Type B pancreatic cell (in vitro differentiated cells): Measurements from ENCODE around the gene TXK. TPM values are rescaled to one million over a fixed set of nuclear protein-coding genes. Genes with fewer than 3 reads are reported as not detected.
A peak's percentile ranks its signal among the peaks of the same experiment; 100 is the strongest.

ENCODE experiments used
- DNase-seq: peaks from one replicate; pipeline ENCODE4 v3.0.0; 2021; ENCODE audit warnings: mixed read lengths; ENCODE audit not compliant: unreplicated experiment; ENCODE audit errors: extremely low spot score
- H3K27ac Mint-ChIP-seq: 2 replicates; pipeline ENCODE4 v1.8.0; 2021; ENCODE audit warnings: mild to moderate bottlenecking, mixed read lengths
- H3K27me3 Mint-ChIP-seq: 2 replicates; pipeline ENCODE4 v1.8.0; 2021; ENCODE audit warnings: mixed read lengths
- H3K36me3 Mint-ChIP-seq: 2 replicates; pipeline ENCODE4 v1.8.0; 2021; ENCODE audit warnings: mixed read lengths
- H3K4me1 Mint-ChIP-seq: one replicate; pipeline ENCODE4 v1.8.0; 2021; ENCODE audit warnings: mixed read lengths; ENCODE audit not compliant: unreplicated experiment
- H3K4me3 Mint-ChIP-seq: 2 replicates; pipeline ENCODE4 v1.8.0; 2021; ENCODE audit warnings: mild to moderate bottlenecking, mixed read lengths
- H3K9me3 Mint-ChIP-seq: 2 replicates; pipeline ENCODE4 v1.8.0; 2021; ENCODE audit warnings: mixed read lengths
- total RNA-seq: library from RNA; stranded (reverse); gene quantifications from 2 replicates; pipeline ENCODE4 v1.2.1, GENCODE V29; 2021; ENCODE audit warnings: low replicate concordance
- TF ChIP-seq, protein P1 (sequence below): fragments of 200-600 bp; sonication (generic); conservative IDR thresholded peaks from 2 replicates; pipeline ENCODE4 v1.5.0; 2021; ENCODE audit warnings: antibody characterized with exemption, mild to moderate bottlenecking

TXK gene
- total RNA-seq, 1 donor from 2014 or later: 1.3 TPM

DNA sequence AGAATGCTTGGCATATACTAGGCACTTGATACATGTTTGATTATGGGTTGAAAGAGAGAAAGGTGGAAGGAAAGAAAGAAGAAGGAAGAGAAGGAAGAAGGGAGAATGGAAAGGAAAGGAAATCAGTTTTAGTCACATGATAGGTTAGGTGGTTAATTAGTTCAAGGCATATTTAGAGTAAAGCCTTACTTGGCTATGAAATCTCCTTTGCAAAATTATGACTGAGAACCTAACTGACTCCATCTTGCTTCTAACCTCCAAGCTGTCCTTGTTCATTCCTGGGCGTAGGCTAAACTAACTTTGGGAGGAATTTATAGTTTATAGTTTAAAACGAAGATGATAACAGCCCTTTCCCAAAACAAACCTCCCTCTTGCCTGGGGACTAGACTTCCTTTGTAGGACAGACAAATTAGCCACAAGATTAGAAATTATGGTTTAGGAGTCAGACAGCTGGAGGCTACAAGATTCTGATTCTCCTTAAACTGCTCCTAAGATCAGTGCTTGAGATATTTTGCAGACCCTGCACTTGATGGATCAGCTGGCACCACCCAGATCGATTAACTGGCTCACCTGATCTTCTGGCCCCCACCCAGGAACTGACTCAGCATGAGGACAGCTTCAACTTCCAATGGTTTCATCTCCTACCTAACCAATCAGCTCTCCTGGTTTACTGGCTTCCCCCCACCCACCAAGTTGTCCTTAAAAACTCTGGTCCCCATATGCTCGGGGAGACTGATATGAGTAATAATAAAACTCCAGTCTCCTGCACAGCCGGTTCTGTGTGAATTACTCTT is 55.0 kb downstream of the TXK start:
- Mint-ChIP-seq H3K4me1 (peaks cover 36% of the 10 kb centered on the region), H3K27me3 (no peaks in the 10 kb centered on the region), H3K36me3 (no peaks in the 10 kb centered on the region), H3K4me3 (peak overlapping the region; percentile 29), H3K9me3 (no peaks in the 10 kb centered on the region), H3K27ac (peak overlapping the region; percentile 75)
- DNase-seq: no peak
- TF ChIP-seq, protein P1, sequence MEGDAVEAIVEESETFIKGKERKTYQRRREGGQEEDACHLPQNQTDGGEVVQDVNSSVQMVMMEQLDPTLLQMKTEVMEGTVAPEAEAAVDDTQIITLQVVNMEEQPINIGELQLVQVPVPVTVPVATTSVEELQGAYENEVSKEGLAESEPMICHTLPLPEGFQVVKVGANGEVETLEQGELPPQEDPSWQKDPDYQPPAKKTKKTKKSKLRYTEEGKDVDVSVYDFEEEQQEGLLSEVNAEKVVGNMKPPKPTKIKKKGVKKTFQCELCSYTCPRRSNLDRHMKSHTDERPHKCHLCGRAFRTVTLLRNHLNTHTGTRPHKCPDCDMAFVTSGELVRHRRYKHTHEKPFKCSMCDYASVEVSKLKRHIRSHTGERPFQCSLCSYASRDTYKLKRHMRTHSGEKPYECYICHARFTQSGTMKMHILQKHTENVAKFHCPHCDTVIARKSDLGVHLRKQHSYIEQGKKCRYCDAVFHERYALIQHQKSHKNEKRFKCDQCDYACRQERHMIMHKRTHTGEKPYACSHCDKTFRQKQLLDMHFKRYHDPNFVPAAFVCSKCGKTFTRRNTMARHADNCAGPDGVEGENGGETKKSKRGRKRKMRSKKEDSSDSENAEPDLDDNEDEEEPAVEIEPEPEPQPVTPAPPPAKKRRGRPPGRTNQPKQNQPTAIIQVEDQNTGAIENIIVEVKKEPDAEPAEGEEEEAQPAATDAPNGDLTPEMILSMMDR: no peak

DNA sequence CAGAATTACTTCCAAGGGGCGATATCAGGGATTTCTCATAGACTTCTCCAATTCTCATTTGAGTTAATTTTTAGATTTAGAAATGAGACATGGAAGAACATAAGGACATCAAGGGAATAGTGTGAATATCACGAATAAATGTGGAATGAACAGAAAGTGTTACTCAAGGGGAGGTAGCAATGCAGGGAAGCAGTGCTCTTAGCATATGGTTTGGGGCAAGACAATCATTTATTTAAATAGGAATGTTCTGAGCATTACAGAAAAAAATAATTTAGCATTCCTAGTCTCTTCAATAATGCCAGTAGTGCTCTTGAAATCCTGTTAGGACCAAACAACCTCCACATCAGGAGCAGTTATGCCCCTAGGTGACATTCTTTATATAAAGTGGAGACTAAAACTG is 55.6 kb downstream of the TXK start:
- Mint-ChIP-seq H3K27me3 (no peaks in the 10 kb centered on the region), H3K36me3 (no peaks in the 10 kb centered on the region), H3K4me3 (no peak overlapping the region), H3K27ac (peak overlapping the region; percentile 17), H3K9me3 (no peaks in the 10 kb centered on the region), H3K4me1 (peaks cover 36% of the 10 kb centered on the region)
- DNase-seq: no peak
- TF ChIP-seq, protein P1: no peak

DNA sequence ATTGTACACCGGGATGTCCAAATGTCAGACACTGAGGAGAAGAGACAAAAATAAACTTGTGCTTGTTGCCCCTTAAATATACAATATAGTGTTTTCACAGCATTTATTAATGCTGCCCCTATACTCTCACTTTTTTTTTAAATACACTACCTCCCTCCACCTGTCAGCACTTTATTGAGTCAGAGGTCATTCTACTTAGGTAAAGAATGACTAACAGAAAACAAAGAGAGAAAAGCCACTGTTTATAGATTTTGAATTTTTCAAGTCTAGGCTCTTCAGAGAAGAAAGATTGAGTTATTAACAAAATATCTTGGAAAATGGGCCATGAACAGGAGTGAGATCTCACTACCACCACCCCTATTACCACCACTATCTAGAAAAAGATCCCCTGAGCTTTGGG is 59.4 kb downstream of the TXK start:
- Mint-ChIP-seq H3K36me3 (no peaks in the 10 kb centered on the region), H3K9me3 (no peaks in the 10 kb centered on the region), H3K4me3 (no peak overlapping the region), H3K27me3 (no peaks in the 10 kb centered on the region), H3K27ac (no peak overlapping the region), H3K4me1 (peaks cover 22% of the 10 kb centered on the region)
- TF ChIP-seq, protein P1: no peak
- DNase-seq: no peak

DNA sequence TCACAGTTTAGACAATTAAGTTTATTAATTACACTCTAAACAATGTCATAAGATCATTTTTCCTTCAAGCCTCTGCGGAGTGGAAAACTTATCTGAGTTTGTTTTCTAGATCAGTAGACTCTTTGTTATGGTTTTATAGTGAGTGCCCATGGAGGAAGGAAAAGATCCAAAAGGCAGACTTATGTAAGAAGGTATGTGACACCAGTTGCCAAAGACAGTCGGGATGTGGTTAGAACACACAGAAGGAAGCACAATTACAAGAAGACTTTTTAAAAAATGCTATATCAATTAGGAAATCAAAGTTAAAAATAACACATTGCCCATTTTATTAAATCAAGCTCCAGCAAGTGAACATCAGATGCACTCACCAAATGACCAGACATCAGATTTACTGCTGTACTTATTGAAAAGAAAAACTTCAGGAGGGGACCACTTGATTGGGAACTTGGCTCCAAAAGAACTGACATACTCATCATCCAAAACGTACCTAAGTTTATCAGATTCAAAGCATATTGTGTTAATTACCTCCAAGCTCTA is 60.4 kb downstream of the TXK start:
- H3K27me3 Mint-ChIP-seq: no peaks in the 10 kb centered on the region

DNA sequence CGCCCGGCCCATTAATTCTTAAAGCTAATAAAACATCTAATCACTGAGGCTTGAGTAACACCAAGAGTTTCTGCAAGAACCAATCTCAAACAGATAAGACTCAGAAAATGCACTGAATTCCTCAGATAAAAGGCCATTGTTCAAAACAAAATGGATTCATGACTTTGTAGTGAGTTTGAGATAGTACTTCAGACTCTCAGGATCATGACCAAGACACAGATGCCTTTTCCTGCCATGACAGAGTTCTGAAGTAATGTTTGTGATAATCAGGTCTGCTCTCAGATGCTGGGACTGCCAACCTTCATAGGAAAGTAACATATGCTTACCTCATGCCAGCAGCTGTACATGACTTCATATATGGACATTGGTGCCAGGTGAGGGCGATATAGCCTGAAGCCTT is 62.9 kb downstream of the TXK start:
- Mint-ChIP-seq H3K4me3 (no peak overlapping the region), H3K36me3 (no peaks in the 10 kb centered on the region), H3K27me3 (no peaks in the 10 kb centered on the region), H3K9me3 (no peaks in the 10 kb centered on the region), H3K27ac (peak overlapping the region; percentile 6), H3K4me1 (no peaks in the 10 kb centered on the region)
- DNase-seq: no peak
- TF ChIP-seq, protein P1: no peak

More for the DNA sequence above, 60.4 kb downstream of the TXK start:
- no peaks in the 10 kb centered on the region for H3K36me3 Mint-ChIP-seq
- DNase-seq: no peak
- H3K4me3 Mint-ChIP-seq: no peak overlapping the region
- TF ChIP-seq, protein P1: no peak
- H3K4me1 Mint-ChIP-seq: peaks cover 12% of the 10 kb centered on the region
- no peak overlapping the region for H3K27ac Mint-ChIP-seq
- no peaks in the 10 kb centered on the region for H3K9me3 Mint-ChIP-seq
